GM12878 (cell line): ENCODE measurements around the gene XCR1. TPM values are rescaled to one million over a fixed set of nuclear protein-coding genes. Genes with fewer than 3 reads are reported as not detected.

Source experiments
- ATAC-seq: fragments of 200-7000 bp; cut with Tn5 transposase; 3 replicates; pipeline ENCODE4 v1.9.1; 2020; ENCODE audit warnings: mild to moderate bottlenecking, moderate library complexity
- BruUV-seq: library from RNA; stranded (reverse); fragments of 400-500 nt; replicated peaks from 2 replicates; lab custom pipeline; 2021; lab: Mats Ljungman, UMichigan
- CTCF ChIA-PET: fragments of 300-600 bp; sonication (Branson Sonifier 250); formaldehyde crosslinking; extraction: SDS; loops from one replicate; lab custom pipeline; 2021; ENCODE audit warnings: inconsistent platforms; lab: Yijun Ruan, JAX
- POLR2A ChIA-PET: fragments of 350-600 bp; formaldehyde crosslinking; extraction: SDS; loops from one replicate; lab custom pipeline; 2021; ENCODE audit warnings: inconsistent platforms; lab: Charles Lee
- RAD21 ChIA-PET: fragments of 300-600 bp; sonication (Branson Sonifier 250); formaldehyde crosslinking; loops from one replicate; lab custom pipeline; 2023; ENCODE audit warnings: antibody characterized with exemption; ENCODE audit not compliant: unreplicated experiment; lab: Charles Lee
- SMC1A ChIA-PET: fragments of 300-600 bp; sonication (Branson Sonifier 250); formaldehyde crosslinking; loops from one replicate; lab custom pipeline; 2023; ENCODE audit not compliant: unreplicated experiment, uncharacterized antibody; lab: Charles Lee
- DNase-seq: peaks from one replicate; pipeline ENCODE4 v3.0.0-alpha.2; 2011; ENCODE audit warnings: low read depth, low spot score
- FAIRE-seq: peaks from 3 replicates; lab custom pipeline; 2011; peaks lifted over from hg19 to GRCh38; lab: Jason Lieb, UNC
- H2AFZ ChIP-seq: 2 replicates; pipeline ENCODE4 v1.6.0; 2011; ENCODE audit warnings: low read depth, low read length, control low read depth; ENCODE audit not compliant: control insufficient read depth
- H3K27ac ChIP-seq: 2 replicates; pipeline ENCODE4 v1.5.1; 2011; ENCODE audit warnings: control low read depth; ENCODE audit not compliant: control insufficient read depth, insufficient read depth
- H3K27me3 ChIP-seq, 2 experiments: replicated peaks in 1 of 2; 2 replicates each; pipeline versions ENCODE4 v1.6.0 to v1.6.1; 2011; ENCODE audit warnings: low read length in 1 of 2; ENCODE audit not compliant: control insufficient read depth in 2 of 2, insufficient read depth in 2 of 2
- H3K36me3 ChIP-seq, 2 experiments: 2 replicates each; pipeline ENCODE4 v1.5.1; 2011; ENCODE audit warnings: low read length in 1 of 2; ENCODE audit not compliant: control insufficient read depth in 2 of 2, insufficient read depth in 2 of 2
- H3K4me1 ChIP-seq: 2 replicates; pipeline ENCODE4 v1.6.1; 2011; ENCODE audit warnings: mild to moderate bottlenecking, low read length, moderate library complexity, mixed read lengths; ENCODE audit not compliant: control insufficient read depth, insufficient read depth
- H3K4me2 ChIP-seq: 2 replicates; pipeline ENCODE4 v1.6.0; 2011; ENCODE audit warnings: control low read depth; ENCODE audit not compliant: control insufficient read depth, insufficient read depth
- H3K4me3 ChIP-seq: fragments of 200-600 bp; sonication (generic); 2 replicates; pipeline ENCODE4 v1.5.1; 2016
- H3K79me2 ChIP-seq: 2 replicates; pipeline ENCODE4 v1.6.0; 2011; ENCODE audit warnings: low read length; ENCODE audit not compliant: control insufficient read depth, insufficient read depth
- H3K9ac ChIP-seq: 2 replicates; pipeline ENCODE4 v1.8.0; 2011; ENCODE audit warnings: low read length, control low read depth, mixed read lengths; ENCODE audit not compliant: control insufficient read depth, insufficient read depth
- H3K9me3 ChIP-seq: replicated peaks from 3 replicates; pipeline ENCODE4 v1.5.1; 2011; ENCODE audit warnings: mild to moderate bottlenecking, low read length; ENCODE audit not compliant: control insufficient read depth, insufficient read depth
- H4K20me1 ChIP-seq: 2 replicates; pipeline ENCODE4 v1.6.0; 2011; ENCODE audit not compliant: control insufficient read depth, insufficient read depth
- ASH2L ChIP-seq: fragments of 300-600, 200-600 bp; sonication (generic); IDR thresholded peaks from 2 replicates; pipeline ENCODE4 v1.6.1; 2017; ENCODE audit warnings: low read depth, mild to moderate bottlenecking, borderline replicate concordance
- CREM ChIP-seq: IDR thresholded peaks from 2 replicates; pipeline ENCODE4 v1.6.1; 2014; ENCODE audit warnings: antibody characterized with exemption, low read depth
- KDM1A ChIP-seq: fragments of 200-600 bp; sonication (generic); IDR thresholded peaks from 2 replicates; pipeline ENCODE4 v1.6.1; 2016; ENCODE audit warnings: borderline replicate concordance
- LARP7 ChIP-seq: fragments of 450-650 bp; IDR thresholded peaks from 2 replicates; pipeline ENCODE4 v1.6.1; 2017; ENCODE audit warnings: mild to moderate bottlenecking
- NR2C2 ChIP-seq: IDR thresholded peaks from 2 replicates; pipeline ENCODE4 v1.6.1; 2011; ENCODE audit warnings: borderline replicate concordance, low read depth; ENCODE audit not compliant: control insufficient read depth, insufficient read length
- NR2F1 ChIP-seq: fragments of 450-650 bp; conservative IDR thresholded peaks from 2 replicates; pipeline ENCODE4 v1.6.1; 2017; ENCODE audit warnings: mild to moderate bottlenecking
- YY1 ChIP-seq: IDR thresholded peaks from 2 replicates; pipeline ENCODE4 v1.6.1; 2011; ENCODE audit warnings: low read depth, mild to moderate bottlenecking, low read length
- WGBS: methylation state at CpG from one replicate; pipeline ENCODE4 v1.1.6; 2016; ENCODE audit warnings: low lambda C conversion rate; ENCODE audit not compliant: insufficient replicate concordance, insufficient coverage; ENCODE audit errors: missing lambda C conversion rate; 5-methylcytosine and 5-hydroxymethylcytosine counted together
- in situ Hi-C: fragments of 300-500 bp; cut with MboI; formaldehyde crosslinking; loops from 9 replicates; pipeline ENCODE4 v1.14.3; 2018; ENCODE audit warnings: mixed read lengths
- intact Hi-C: fragments of 100-400 bp; cut with micrococcal nuclease; formaldehyde crosslinking; loops from one replicate; pipeline ENCODE4 v1.14.2; 2022; ENCODE audit not compliant: unreplicated experiment
- polyA plus RNA-seq, 11 experiments: library from polyadenylated mRNA; depleted of rRNA in 4 of 11; unstranded in 6 of 11; stranded (reverse) in 5 of 11; fragments of >200 nt; fragmentation: Nextera tagmentation in 4 of 11; fragmentation: Illumina TruSeq in 1 of 11; extraction: Ambion mirVana in 4 of 11; extraction: Trizol in 1 of 11; gene quantifications; 1 replicate in 1 of 11; 2 replicates in 10 of 11; pipeline versions ENCODE4 v1.2.1 to v1.2.3, GENCODE V29; 2011 to 2016; ENCODE audit warnings: inconsistent platforms in 2 of 11, missing spikeins in 2 of 11, low read depth in 1 of 11
- total RNA-seq, 4 experiments: library from RNA; depleted of rRNA in 3 of 4; stranded (reverse); fragments of >200 nt in 3 of 4; fragmentation: Illumina TruSeq in 1 of 4; extraction: Trizol in 1 of 4; gene quantifications; 2 replicates each; pipeline versions ENCODE4 v1.2.1 to v1.2.3, GENCODE V29; 2013 to 2021

Gene XCR1
- total and polyA plus RNA-seq, 10 of the 15 experiments (the other 5 are each of a cell fraction or from before 2014, with no cell fraction given), result 0.02 to 0.29 (median 0.13) TPM; not detected in 2

DNA sequence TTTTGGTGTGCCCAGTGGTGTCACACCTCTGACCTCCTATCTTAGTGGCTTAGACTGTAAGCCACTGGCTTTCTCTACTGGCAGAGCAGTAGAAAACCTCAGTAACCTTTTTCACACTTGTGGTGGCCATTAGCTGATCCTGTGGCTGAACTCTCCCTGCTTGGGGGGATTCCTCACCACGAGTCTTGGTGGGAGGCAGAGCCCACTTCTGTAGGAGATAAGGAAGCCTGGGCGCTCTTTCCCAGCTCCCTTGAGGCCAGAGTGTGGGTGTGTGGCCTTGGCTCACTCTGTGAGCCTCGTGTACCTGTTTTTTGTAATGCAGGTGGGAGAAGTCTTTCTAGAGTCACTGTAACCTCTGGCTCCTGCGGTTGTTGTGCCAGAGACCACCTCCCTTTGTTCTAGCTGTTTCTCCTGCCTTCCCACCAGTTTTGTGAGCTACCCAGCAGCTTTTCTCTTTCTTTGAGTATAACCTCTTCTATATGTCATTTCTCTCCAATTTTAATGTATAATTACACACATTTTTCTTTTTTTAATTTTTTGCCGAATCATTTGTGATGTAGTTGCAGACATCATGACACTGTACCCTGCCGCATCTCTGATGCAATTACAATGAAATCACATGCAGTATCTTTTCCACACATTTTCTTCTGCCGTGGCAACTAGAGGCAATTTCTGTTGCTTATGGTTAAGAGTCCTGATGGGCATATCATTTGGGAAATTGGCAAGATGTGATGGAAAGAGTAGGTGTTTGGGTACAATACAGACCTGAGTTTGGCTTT lies 13.8 kb downstream of the XCR1 start:
- WGBS, result 43% methylated on average over 7 of the region's 7 CpGs
- ATAC-seq, result 0 out of 3 replicates have a peak, but pooled peaks have one; percentile 21
- H3K4me2 ChIP-seq, result no peak overlapping the region
- no peak overlapping the region for H2AFZ ChIP-seq
- no peaks in the 10 kb centered on the region for H3K79me2 ChIP-seq
- H3K36me3 ChIP-seq, result no peaks in the 10 kb centered on the region
- H3K9me3 ChIP-seq, result no peaks in the 10 kb centered on the region
- CTCF ChIA-PET, result interaction anchor here (0.7 kb wide), 2 partner anchors 65 to 74 kb away, joined by 3 to 4 read pairs; no protein-coding TSS in a partner anchor
- DNase-seq, result no peak
- no peaks in the 10 kb centered on the region for H3K27me3 ChIP-seq
- TF ChIP-seq YY1 (no peak), NR2F1 (peak; percentile 45; the same call in 1 of the 2 replicates)
- TF ChIP-seq, all 136 proteins: peak for 1
- ChIA-PET POLR2A (interaction anchor here (0.6 kb wide), 1 partner anchor 849 kb away, joined by 3 read pairs; no protein-coding TSS in a partner anchor), SMC1A (no interaction called here), RAD21 (no interaction called here)
- no TSS peak for BruUV-seq
- no peak overlapping the region for H3K27ac ChIP-seq
- intact Hi-C loops (no loop called here), in situ Hi-C loops (no loop called here)
- FAIRE-seq, result no peak
- H3K9ac ChIP-seq, result no peak overlapping the region
- no peaks in the 10 kb centered on the region for H4K20me1 ChIP-seq
- peaks cover 3% of the 10 kb centered on the region for H3K4me1 ChIP-seq
- H3K4me3 ChIP-seq, result no peak overlapping the region

DNA sequence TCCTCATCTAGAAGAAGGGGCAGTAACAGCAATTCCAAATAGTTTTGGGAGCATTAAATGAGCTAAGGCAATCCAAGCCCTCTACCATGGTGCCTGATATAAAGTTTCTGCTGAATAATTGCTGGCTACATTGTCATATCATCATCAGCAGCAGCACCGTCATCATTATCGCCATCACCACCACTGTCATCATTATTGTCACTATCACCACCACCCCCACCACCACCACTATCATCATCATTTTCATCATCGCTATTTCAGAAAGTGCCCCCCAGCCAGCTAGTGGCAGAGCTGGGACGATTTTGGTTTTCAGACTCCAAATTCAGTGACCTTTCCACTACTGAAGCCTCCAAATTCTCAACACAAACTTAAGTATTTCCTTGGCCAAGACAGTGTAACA lies 15.0 kb downstream of the XCR1 start:
- no peak for ATAC-seq
- H3K27ac ChIP-seq, result no peak overlapping the region
- H3K27me3 ChIP-seq, result no peaks in the 10 kb centered on the region
- no peaks in the 10 kb centered on the region for H4K20me1 ChIP-seq
- TF ChIP-seq LARP7 (no peak), CREM (no peak), KDM1A (no peak), ASH2L (no peak), NR2C2 (no peak)
- TF ChIP-seq, all 136 proteins: peak for 0
- Histone ChIP-seq H3K36me3 (no peaks in the 10 kb centered on the region), H3K4me2 (no peak overlapping the region), H2AFZ (no peak overlapping the region), H3K4me1 (peaks cover 3% of the 10 kb centered on the region), H3K9ac (no peak overlapping the region), H3K9me3 (no peaks in the 10 kb centered on the region), H3K79me2 (no peaks in the 10 kb centered on the region), H3K4me3 (no peak overlapping the region)
- no TSS peak for BruUV-seq
- FAIRE-seq (no peak), DNase-seq (no peak)
- RAD21 ChIA-PET, result no interaction called here
- 66% methylated on average over 4 of the region's 4 CpGs for WGBS
- POLR2A ChIA-PET, result no interaction called here
- intact Hi-C loops, result no loop called here
- CTCF ChIA-PET, result no interaction called here
- SMC1A ChIA-PET, result interaction anchor here (1.1 to 1.3 kb wide), 2 partner anchors 51 to 65 kb away, joined by 3 read pairs; no protein-coding TSS in a partner anchor
- in situ Hi-C loops, result no loop called here
